ENCODE data around the gene TRIM66. TPM values are rescaled to one million over a fixed set of nuclear protein-coding genes. Genes with fewer than 3 reads are reported as not detected.

The TRIM66 gene
- total RNA-seq, 4 donors from 2014 or later = 7.7 to 48.5 (median 9.4) TPM

DNA sequence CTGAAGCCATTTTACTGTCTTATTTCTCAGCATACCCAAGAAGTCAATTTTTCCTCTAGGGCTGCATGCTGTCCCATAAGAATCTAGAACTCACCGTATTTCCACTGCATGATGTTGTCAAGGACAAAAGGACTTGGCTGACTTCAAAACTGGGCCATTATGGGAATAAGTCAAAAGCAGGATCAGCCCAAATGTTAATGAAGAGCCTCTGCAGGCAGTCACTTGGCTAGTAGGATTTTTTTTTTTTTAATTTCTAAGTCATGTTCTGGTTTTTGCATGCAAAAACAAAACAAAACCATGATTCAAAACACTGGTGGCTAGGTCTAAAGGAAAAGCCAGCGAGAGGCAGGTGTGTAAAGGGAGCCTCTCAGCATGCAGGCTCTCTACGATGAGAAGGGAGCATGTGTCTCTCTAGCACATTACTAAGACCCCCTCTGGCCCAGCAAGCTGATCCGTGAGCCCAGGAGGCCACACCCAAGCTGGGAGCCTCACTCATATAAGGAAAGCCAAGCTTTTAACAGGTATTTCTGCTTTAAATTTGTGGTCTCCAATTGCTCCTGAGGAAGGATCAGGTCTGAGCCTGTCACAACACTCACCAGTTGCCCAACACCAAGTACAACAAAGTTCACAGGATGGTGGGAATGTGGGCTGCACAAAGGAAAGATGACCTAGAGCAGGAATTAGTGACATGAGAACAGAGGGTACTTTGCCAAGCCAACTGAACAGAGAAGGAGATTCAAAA lies 67.0 kb downstream of the TRIM66 start:
- Histone ChIP-seq H3K9me3 (no peaks in the 10 kb centered on the region), H3K27ac (no peak overlapping the region), H3K36me3 (peaks cover 0 to under 1% of the 10 kb centered on the region in 2 donors), H3K27me3 (no peaks in the 10 kb centered on the region), H3K4me3 (replicated peaks in 1 of 3) (no peak overlapping the region), H3K4me1 (no peaks in the 10 kb centered on the region)
- intact Hi-C loops (cut with DNase I) = no loop called here
- TF ChIP-seq, protein P1, sequence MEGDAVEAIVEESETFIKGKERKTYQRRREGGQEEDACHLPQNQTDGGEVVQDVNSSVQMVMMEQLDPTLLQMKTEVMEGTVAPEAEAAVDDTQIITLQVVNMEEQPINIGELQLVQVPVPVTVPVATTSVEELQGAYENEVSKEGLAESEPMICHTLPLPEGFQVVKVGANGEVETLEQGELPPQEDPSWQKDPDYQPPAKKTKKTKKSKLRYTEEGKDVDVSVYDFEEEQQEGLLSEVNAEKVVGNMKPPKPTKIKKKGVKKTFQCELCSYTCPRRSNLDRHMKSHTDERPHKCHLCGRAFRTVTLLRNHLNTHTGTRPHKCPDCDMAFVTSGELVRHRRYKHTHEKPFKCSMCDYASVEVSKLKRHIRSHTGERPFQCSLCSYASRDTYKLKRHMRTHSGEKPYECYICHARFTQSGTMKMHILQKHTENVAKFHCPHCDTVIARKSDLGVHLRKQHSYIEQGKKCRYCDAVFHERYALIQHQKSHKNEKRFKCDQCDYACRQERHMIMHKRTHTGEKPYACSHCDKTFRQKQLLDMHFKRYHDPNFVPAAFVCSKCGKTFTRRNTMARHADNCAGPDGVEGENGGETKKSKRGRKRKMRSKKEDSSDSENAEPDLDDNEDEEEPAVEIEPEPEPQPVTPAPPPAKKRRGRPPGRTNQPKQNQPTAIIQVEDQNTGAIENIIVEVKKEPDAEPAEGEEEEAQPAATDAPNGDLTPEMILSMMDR (IDR thresholded peaks at IDR 0.05) = no peak
- no peak for TF ChIP-seq POLR2A (IDR thresholded peaks at IDR 0.05)
- WGBS, 2 donors = 87 to 90% methylated on average over 4 of the region's 4 CpGs
- no peak for DNase-seq

DNA sequence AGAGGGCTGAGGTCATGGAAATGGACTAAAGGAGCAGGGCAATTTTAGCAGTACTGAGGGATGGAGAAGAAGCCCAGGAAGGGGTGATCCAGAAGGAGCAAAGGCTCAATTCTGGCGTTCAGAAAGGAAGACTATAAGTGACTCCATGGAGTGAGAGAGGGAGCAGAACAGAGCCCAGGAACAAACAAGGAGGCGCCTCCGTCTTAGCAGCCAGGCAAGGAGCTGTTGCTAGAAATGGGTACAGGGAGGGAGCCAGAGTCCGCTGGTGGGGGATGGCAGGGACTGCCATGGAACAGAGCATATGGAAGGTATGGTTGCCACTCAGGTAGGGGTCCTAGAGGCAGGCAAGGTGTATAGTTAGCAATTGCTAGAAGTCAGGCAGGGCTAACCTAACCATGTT lies 68.0 kb downstream of the TRIM66 start:
- 93% methylated on average over 4 of the region's 4 CpGs for WGBS, 2 donors
- H3K27me3 ChIP-seq = no peaks in the 10 kb centered on the region
- no peak for TF ChIP-seq POLR2A (IDR thresholded peaks at IDR 0.05)
- TF ChIP-seq, protein P1 (IDR thresholded peaks at IDR 0.05) = no peak

DNA sequence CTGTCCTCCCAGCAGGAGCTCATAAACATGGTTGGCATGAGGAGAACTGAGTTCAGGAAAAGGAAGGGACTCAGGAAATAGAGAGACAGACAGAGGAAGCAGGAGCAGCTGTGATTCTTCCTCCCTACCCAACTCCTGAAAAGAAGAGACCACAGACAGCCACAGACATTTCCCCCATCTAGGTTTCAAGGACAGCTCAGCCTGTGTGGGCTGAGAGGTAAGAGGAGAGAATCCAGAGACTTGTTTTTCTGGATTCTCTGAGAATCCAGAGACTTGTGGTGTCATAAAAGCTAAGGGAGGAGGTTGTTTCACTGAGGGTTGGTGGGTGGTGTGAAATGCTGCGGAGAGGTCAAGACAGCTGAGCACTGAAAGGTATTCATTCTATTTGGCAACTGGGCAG lies 69.4 kb downstream of the TRIM66 start:
- no peak overlapping the region for H3K27ac ChIP-seq
- H3K9me3 ChIP-seq = no peaks in the 10 kb centered on the region
- no peak for DNase-seq
- TF ChIP-seq, protein P1 (IDR thresholded peaks at IDR 0.05) = no peak
- no peak for TF ChIP-seq POLR2A (IDR thresholded peaks at IDR 0.05)
- no peaks in the 10 kb centered on the region for H3K4me1 ChIP-seq
- H3K4me3 ChIP-seq (replicated peaks in 1 of 3) = no peak overlapping the region
- no peaks in the 10 kb centered on the region for H3K36me3 ChIP-seq
- no peaks in the 10 kb centered on the region for H3K27me3 ChIP-seq
- intact Hi-C loops (cut with DNase I) = no loop called here
- WGBS, 2 donors = 85 to 87% methylated on average over 1 of the region's 1 CpG

More for the DNA sequence above, 68.0 kb downstream of the TRIM66 start:
- intact Hi-C loops (cut with DNase I) = no loop called here
- H3K4me3 ChIP-seq (replicated peaks in 1 of 3) = no peak overlapping the region
- H3K27ac ChIP-seq = no peak overlapping the region
- H3K9me3 ChIP-seq = no peaks in the 10 kb centered on the region
- no peaks in the 10 kb centered on the region for H3K36me3 ChIP-seq
- no peaks in the 10 kb centered on the region for H3K4me1 ChIP-seq
- no peak for DNase-seq

DNA sequence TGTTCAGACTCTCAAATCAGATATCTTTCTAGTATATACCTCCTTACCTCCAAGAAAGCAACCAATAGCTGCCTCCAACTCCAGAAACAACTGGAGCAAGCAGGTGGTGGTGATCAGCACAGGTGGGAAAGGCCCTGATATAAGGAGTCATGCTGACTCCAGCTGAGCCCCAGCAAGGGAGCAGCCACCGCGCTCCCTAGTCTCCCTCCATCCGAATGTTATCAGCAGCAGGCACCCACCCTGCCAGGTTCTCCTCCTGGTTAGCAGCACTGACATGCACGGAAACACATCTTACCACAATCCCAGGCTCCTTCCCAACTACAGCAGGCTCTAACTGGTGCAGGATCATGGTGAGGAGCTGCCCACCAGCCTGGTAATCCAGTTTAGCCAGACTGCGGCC lies 69.9 kb downstream of the TRIM66 start:
- DNase-seq = no peak
- TF ChIP-seq, protein P1 (IDR thresholded peaks at IDR 0.05) = no peak
- TF ChIP-seq POLR2A (IDR thresholded peaks at IDR 0.05) = no peak
- H3K27me3 ChIP-seq = no peaks in the 10 kb centered on the region
- H3K9me3 ChIP-seq = no peaks in the 10 kb centered on the region
- no peak overlapping the region for H3K4me3 ChIP-seq (replicated peaks in 1 of 3)
- intact Hi-C loops (cut with DNase I) = no loop called here
- no peaks in the 10 kb centered on the region for H3K4me1 ChIP-seq
- H3K27ac ChIP-seq = no peak overlapping the region
- no peaks in the 10 kb centered on the region for H3K36me3 ChIP-seq
- 92% methylated on average over 5 of the region's 5 CpGs for WGBS, 2 donors

DNA sequence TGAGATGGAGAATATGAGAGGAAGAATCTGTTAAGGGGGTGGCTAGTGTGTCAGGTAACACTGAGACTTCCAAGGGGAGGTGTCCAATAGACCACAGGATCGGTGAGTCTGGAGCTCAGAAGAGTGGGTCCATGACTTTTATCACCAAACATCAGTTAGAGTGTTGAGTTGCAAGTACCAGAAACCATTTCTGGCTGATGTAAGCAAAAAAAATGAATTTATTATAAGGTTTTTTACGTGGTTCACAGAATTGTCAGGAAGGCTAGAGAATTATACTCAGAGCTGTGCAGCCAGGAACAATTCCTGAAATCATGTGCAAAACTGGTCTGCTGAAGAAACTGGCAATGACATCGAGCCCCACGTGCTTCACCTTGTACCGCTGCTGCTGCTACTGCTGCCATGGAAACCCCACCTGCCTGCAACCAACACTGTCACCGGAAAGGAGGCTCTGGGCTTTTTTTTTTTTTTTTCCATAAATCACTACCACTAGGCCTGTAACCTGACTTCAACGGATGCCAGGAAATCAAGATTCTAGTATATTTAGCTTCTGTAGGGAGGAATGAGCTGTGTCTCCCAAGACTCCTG lies 71.8 kb downstream of the TRIM66 start:
- intact Hi-C loops (cut with DNase I) = no loop called here
- Histone ChIP-seq H3K9me3 (no peaks in the 10 kb centered on the region), H3K27me3 (no peaks in the 10 kb centered on the region), H3K36me3 (no peaks in the 10 kb centered on the region), H3K27ac (no peak overlapping the region), H3K4me1 (no peaks in the 10 kb centered on the region), H3K4me3 (replicated peaks in 1 of 3) (no peak overlapping the region)
- WGBS, 2 donors = 43 to 47% methylated on average over 7 of the region's 7 CpGs
- peak; percentile 20 to 41 for DNase-seq
- TF ChIP-seq POLR2A (IDR thresholded peaks at IDR 0.05) = no peak
- TF ChIP-seq, protein P1 (IDR thresholded peaks at IDR 0.05) = no peak

Measured in thyroid gland (tissue), 4 donors.